Thoracic aorta (tissue), 2 donors: ENCODE measurements around the gene ITIH3. TPM values are rescaled to one million over a fixed set of nuclear protein-coding genes. Genes with fewer than 3 reads are reported as not detected.

Experiments
- ATAC-seq: fragments of 150-250 bp; one replicate; pipeline ENCODE4 v1.8.0; 2017; ENCODE audit warnings: low read depth; ENCODE audit not compliant: insufficient number of reproducible peaks, low FRiP score
- DNase-seq: peaks from one replicate; pipeline ENCODE4 v3.0.0-alpha.2; 2020; ENCODE audit warnings: low spot score
- H3K27ac ChIP-seq, 2 donors: fragments of 200-600 bp; sonication (generic); 1 replicate in 1 of 2; 2 replicates in 1 of 2; pipeline ENCODE4 v1.5.1; 2016; ENCODE audit warnings: mild to moderate bottlenecking in 2 of 2, moderate library complexity in 2 of 2
- H3K27me3 ChIP-seq: fragments of 200-600 bp; sonication (generic); replicated peaks from 2 replicates; pipeline ENCODE4 v1.6.0; 2016; ENCODE audit warnings: mild to moderate bottlenecking; ENCODE audit not compliant: insufficient read depth
- H3K36me3 ChIP-seq: fragments of 200-600 bp; sonication (generic); one replicate; pipeline ENCODE4 v1.5.1; 2016
- H3K4me1 ChIP-seq, 2 donors: fragments of 200-600 bp; sonication (generic); 1 replicate in 1 of 2; 2 replicates in 1 of 2; pipeline versions ENCODE4 v1.5.1 to v1.6.0; 2016; ENCODE audit warnings: low read depth in 2 of 2, mild to moderate bottlenecking in 1 of 2; ENCODE audit not compliant: control insufficient read depth in 1 of 2
- H3K4me3 ChIP-seq: fragments of 200-600 bp; sonication (generic); 2 replicates; pipeline ENCODE4 v1.5.1; 2016; ENCODE audit warnings: mild to moderate bottlenecking
- H3K9me3 ChIP-seq: fragments of 200-600 bp; sonication (generic); 2 replicates; pipeline ENCODE4 v1.5.1; 2016
- CTCF ChIP-seq: fragments of 200-600 bp; sonication (generic); IDR thresholded peaks from one replicate; pipeline ENCODE4 v1.5.1; 2019; ENCODE audit warnings: antibody characterized with exemption
- total RNA-seq, 2 donors: library from RNA; depleted of rRNA; stranded (reverse); fragments of >200 nt; gene quantifications; one replicate each; pipeline versions ENCODE4 v1.1.0 to v1.2.3, GENCODE V29; 2016

The ITIH3 gene
- total RNA-seq, 2 donors from 2014 or later: 2.6 to 14.2 TPM

GRCh38 chr3:52829482-52829881 is 34.9 kb downstream of the ITIH3 start:
- no peak for ATAC-seq

GRCh38 chr3:52829906-52830463 is 35.4 kb downstream of the ITIH3 start:
- Histone ChIP-seq H3K27me3 (no peaks in the 10 kb centered on the region), H3K9me3 (no peaks in the 10 kb centered on the region), H3K27ac (peak overlapping the region; percentile 90 to 91), H3K36me3 (peaks cover 5% of the 10 kb centered on the region), H3K4me3 (peak overlapping the region; percentile 60), H3K4me1 (peaks cover 24 to 60% of the 10 kb centered on the region in 2 donors)
- no peak for TF ChIP-seq CTCF
- ATAC-seq (no peak), DNase-seq (no peak)

More at GRCh38 chr3:52829482-52829881, 34.9 kb downstream of the ITIH3 start:
- peak overlapping the region in 1 of 2 donors; percentile 91 for H3K27ac ChIP-seq
- H3K4me1 ChIP-seq: peaks cover 24 to 55% of the 10 kb centered on the region in 2 donors
- no peak for TF ChIP-seq CTCF
- peak overlapping the region; percentile 60 for H3K4me3 ChIP-seq
- H3K27me3 ChIP-seq: no peaks in the 10 kb centered on the region
- DNase-seq: no peak
- peaks cover 6% of the 10 kb centered on the region for H3K36me3 ChIP-seq
- H3K9me3 ChIP-seq: no peaks in the 10 kb centered on the region

GRCh38 chr3:52830535-52831258 is 36.1 kb downstream of the ITIH3 start, which contains the start of gene ITIH4:
Gene ITIH4 (minus strand): TSS chr3:52830672. CDS start chr3:52830642, 30 bp downstream.
- ATAC-seq: no peak
- DNase-seq: no peak
- H3K27ac ChIP-seq: peak within 1 kb of the TSS; percentile 90 to 91
- H3K27me3 ChIP-seq: no peaks in the 10 kb centered on the region
- H3K4me3 ChIP-seq: peak within 1 kb of the TSS; percentile 60
- peaks cover 3% of the 10 kb centered on the region for H3K36me3 ChIP-seq
- peaks cover 26 to 67% of the 10 kb centered on the region in 2 donors for H3K4me1 ChIP-seq
- H3K9me3 ChIP-seq: no peaks in the 10 kb centered on the region
- TF ChIP-seq CTCF: no peak

- no peaks in the 10 kb centered on the region for H3K27me3 ChIP-seq
- H3K4me3 ChIP-seq: peak overlapping the region; percentile 38
- no peaks in the 10 kb centered on the region for H3K36me3 ChIP-seq
- peaks cover 35 to 77% of the 10 kb centered on the region in 2 donors for H3K4me1 ChIP-seq
- peak; percentile 72 for ATAC-seq
- peak; percentile 70 for DNase-seq
- TF ChIP-seq CTCF: no peak
- no peaks in the 10 kb centered on the region for H3K9me3 ChIP-seq
- H3K27ac ChIP-seq: peak overlapping the region; percentile 90 to 91
Observed at GRCh38 chr3:52831500-52832301, 37.1 kb downstream of the ITIH3 start.

- Histone ChIP-seq H3K27me3 (no peaks in the 10 kb centered on the region), H3K36me3 (no peaks in the 10 kb centered on the region), H3K9me3 (no peaks in the 10 kb centered on the region), H3K4me1 (peaks cover 35 to 86% of the 10 kb centered on the region in 2 donors), H3K27ac (peak overlapping the region; percentile 15 to 49), H3K4me3 (no peak overlapping the region)
- ATAC-seq: no peak
- no peak for DNase-seq
- no peak for TF ChIP-seq CTCF
Observed at GRCh38 chr3:52833202-52833601, 38.6 kb downstream of the ITIH3 start.
